HK-2 (cell line): ENCODE data around the gene LAGE3.

Experiments
- DNase-seq: peaks from one replicate; pipeline ENCODE4 v3.0.0-alpha.2; 2018; ENCODE audit not compliant: unreplicated experiment

Gene LAGE3, protein sequence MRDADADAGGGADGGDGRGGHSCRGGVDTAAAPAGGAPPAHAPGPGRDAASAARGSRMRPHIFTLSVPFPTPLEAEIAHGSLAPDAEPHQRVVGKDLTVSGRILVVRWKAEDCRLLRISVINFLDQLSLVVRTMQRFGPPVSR

DNA sequence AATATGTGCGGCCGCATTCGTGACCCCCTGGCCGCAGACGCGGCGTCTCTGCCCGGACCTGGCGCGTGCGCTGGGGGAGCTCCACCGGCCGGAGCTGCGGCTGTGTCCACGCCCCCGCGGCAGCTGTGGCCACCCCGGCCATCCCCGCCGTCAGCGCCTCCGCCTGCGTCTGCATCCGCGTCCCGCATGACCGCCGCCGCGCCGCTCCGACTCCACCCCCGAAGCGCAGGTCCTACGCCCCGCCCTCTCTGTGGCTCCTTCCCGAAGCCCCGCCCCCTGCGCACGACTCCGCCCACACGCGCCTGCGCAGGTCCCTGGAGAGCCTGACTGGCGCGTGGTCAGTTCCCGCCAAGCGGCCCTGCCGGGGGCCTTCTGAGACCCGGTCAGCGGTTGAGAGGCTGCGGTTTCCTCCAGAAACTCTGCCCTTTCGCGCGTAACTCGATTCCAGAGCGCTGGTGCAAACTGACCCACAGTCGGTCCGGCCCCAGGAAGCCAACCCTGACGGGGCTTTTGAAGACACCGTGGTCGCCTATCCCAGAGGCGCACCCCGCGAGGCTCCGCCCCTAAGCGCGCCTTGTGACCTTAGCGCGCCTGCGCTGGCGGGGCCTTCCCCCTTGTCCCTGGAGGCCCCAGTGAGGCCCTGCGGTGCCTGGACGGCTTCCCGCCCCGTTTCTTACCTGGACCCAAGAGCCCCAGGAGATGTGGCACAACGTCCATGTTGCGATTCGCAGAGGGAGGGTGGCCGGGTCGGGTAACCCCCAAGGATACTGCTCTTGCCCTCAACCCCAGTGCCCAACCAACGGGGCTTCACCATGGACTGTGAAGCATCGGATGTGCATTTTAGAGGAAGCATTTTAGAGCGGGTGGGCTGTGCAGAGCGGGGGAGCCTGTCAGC lies at the start of gene LAGE3:
Gene LAGE3 (minus strand): TSS at position 554 of the 895 bp plus-strand sequence. CDS start 366 bp downstream, at position 188.
- DNase-seq: peak; percentile 97

DNA sequence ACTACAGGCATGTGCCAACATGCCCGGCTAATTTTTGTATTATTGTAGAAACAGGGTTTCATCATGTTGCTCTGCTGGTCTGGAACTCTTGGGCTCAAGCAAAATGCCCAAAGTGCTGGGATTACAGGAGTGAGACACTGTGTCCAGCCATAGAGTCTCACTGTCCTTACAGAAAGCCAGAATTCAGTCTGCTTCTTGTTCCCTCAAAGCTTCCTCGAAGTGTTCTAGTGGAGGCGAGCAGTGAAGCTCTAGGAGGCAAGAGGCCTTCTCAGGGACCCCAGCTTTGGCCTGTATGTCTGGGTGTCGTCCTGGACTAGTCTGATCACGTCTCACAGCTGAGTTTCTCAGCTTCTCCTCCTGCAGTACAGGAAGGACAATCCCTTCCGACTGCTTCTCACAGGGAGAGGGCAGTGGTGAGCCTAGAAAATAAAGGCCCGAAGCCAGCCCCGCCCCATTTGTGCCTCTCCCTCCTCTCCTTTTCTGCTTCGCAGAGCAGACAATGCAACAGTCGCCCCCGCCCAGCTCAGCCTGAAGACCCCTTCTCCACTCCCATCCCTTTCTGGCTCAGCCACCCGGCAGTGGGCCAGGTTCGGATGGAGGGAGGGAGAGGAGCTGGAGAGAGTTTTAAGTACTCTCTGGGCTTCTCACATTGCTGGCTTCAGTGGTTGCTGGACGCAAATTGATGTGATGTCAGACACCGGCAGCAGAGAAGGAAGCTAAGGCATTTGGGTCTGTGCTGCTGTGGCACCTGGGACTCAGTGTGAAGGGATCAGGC lies 48.0 kb upstream of the LAGE3 start:
- peak; percentile 72 for DNase-seq

DNA sequence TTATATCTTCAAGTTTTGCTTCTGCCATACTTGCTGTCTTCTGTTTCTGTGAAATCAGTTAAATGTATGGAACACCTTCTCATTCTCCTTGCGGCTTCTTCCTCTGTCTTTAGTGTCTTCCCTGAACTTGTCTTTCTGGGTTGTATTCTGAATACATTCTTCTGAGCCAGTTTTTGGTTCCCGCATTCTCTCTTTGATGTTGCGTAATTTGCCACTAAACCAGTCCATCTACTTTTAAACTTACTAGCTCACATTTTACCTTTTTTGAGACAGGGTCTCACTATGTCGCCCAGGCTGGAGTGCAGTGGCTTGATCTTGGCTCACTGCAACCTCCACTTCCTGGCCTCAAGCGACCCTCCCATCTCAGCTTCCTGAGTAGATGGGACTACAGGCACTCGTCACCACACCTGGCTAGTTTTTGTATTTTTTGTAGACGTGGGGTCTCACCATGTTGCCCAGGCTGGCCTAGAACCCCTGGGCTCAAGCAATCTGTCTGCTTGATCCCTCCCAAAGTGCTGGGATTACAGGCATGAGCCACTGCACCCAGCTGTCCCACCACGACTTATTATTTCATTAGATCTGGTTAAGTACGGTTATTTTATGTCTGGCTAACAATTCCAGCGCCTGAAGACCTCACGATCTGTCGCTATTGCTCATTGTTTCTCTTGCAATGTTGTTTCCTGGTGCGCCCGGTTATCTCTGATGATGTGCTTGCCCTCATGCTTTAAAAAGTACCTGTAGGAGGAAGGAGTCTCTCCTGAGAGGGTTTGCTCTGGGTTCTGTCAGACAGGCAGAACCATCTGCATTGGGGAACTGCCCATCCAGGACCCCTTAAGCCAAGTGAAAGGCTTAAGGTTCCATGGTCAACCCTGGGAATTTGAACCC lies 46.8 kb upstream of the LAGE3 start:
- no peak for DNase-seq

DNA sequence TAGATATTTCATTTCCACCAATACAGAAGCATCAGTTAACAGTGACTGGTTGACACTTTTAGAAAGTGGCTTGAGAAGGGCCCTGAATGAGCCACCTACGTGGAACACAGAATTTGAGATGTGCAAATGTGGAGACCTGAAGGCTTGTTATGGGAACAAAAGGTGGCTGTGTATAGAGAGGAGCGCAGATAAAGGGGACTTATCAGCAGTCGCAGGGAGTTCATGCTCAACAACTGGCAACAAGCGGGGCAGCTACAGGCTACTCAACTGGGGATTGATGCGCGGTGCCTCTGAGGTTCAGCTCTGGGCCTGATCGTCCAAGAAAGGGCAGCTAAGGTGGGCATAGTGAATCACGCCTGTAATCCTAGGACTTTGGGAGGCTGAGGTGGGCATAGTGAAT lies 40.3 kb upstream of the LAGE3 start:
- no peak for DNase-seq

DNA sequence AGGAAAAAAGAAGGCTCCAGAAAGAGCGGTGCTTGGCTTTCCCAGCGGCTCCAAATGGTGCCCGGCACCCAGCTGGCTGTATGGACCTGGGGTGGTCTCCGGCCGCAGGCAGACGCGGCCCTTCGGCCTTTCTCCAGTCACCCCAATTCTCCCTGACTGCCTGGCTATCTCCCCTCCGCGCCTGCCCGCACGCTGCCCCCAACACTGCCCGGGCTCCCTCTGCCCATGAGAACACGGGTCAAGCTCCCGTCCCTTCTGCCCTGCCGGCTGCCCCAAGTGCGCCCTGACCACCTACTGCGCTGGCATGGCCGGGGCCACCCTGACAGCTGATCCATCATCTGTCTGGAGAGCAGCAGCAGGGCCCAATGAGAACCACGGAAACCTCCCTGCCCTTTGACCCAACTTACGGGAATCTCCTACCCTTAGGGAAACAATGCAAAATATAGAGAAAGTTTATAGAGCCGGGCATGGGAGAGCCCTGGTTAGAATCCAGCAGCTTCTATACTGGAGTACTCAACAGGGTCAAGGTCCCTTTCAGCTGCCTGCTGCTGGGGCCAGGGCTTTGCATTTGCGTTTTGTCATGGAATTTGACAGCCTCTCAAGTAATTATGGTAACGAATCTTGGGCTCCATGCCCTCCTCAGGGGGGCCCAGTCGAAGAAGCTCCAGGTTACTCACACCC lies 38.2 kb upstream of the LAGE3 start:
- no peak for DNase-seq

DNA sequence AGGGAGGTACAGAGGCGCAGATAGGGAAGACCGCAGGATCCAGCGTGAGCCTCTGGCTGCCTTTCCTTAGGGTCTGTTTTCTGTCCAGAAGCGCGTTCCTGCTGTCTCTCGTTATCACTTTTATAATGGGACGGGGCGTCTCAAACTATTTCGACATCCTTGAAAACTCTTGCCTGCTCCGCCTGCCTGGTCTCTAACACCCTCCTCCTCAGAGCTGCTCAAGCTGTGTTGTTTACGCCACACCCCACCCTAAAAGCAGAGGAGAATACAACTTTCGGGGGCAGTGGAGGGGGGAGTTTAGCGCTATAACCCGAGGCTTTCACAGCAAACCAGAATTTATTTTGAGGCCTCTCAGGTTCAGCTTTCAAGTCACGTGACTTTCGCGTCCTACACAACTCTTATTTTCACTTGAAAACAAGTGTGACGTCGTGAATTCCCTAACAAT lies 37.6 kb upstream of the LAGE3 start:
- DNase-seq: no peak

DNA sequence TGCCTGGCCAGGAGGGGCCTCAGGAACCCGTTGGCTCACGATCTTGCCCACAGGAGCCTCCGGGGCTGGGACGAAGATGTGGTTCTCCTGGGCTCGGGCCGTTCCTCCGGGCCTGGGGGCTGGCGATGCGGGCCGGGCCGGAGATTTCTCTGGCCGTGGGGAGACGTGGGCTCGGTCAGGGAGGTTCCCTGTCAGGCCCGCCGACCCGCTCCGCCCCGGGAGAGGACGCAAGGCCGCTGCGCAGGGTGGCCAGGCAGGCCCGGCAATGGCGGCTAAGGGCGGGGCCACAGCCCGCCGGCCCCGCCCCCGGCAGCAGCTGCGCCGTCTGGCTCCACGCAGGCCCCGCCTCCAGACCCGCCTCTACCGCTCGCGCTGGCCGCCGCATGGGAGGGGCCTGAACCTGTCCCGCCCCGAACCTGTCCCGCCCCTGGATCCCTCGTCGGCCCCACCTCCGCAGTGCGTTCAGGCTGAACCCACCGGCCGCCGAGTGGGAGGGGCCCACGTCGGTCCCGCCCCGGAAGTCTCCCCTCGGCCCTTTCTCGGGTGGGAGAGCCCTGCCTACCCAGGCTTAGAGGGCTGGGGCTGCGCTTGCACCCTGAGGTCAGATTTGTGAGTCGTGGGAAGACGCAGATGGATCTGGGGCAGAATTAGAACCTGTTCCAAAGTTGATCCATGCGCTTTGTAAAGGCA lies 37.0 kb upstream of the LAGE3 start, which contains the start of gene FAM3A:
Gene FAM3A (minus strand): TSS at position 267 of the 690 bp plus-strand sequence. CDS start 460 bp downstream, outside the sequence.
- peak; percentile 94 for DNase-seq

DNA sequence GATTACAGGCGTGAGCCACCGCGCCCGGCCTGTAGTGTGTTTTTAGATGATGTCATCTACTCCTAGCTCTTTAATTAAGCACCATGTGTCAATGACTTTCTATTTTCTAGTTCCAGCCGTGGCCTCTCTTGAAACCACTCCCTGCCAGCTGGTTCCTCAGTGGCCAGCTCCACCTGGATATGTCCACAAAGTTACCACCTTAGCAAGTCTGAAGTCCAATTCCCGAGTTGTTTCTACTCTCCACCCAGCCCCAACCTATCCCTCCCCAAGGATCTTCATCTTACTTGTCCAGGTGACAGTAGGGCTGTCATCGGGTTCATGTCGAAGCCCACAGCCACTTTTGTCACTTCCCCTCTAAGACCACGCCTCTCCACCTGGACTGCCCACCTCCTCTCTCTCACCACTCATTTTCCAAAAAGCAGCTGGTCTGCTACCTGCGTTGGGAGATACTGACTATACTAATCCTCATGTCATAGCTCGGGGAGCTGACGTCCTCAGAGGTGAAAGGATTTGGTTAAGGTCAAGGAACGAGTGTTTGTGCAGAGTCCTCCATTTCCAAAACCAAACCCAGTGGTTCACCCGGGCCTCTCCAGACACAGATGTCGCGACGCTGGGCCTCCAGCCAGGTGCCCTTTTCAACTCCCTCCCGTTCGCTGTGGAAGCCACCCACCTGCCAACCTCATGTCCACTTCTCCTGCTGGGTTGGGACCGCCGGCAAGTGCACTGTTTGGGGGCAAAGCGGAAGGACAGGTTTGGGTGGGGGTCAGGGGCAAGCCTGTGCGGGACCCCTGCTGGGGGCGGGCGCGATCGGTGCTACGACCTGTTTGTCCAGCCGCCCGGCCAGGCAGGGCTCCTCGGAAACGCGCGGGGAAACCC lies 36.2 kb upstream of the LAGE3 start:
- no peak for DNase-seq

DNA sequence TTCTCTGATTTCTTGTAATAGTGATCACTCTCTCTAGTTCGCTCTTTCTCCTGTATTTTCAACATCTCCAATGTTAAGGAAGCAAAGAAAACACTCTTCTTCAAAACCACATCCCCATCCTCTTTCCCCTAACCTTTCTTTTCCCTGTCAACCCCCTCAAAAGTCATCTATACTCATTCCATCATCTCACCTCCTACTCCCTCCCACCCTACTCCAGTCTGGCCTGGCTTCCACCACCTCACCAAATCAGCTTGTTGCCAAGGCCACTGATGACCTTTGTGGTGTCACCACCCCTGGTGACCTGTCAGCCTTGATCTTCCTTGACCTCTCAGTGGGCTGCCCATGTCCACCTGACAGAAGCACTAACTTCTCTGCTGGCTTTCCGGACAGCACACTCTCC lies 34.6 kb upstream of the LAGE3 start:
- DNase-seq: no peak

DNA sequence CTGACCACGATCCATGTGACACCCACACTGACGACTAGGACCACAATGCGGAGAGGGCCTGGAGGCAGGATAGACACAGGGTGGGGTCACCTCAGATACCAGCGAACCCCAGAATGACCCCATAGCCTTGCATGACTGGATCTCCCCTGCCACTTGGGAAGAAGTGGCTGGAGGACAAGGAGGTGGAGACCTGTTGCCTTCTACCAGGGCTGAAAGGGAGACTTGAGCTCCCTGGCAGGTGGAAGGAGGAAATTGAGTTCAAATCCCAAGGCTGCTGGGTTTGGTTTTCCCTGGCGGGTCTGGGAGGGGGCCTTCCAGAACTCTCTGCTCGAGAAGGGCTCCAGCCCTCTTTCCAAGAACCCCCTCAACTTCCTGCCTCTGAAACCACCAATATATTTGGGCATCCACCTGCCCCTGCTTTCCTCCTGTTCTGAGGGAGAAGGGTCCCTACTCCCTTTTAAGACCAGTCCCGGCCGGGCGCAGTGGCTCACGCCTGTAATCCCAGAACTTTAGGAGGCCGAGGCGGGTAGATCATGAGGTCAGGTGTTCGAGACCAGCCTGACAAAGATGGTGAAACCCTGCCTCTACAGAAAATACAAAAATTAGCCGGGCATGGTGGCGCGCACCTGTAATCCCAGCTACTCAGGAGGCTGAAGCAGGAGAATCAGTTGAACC lies 33.9 kb upstream of the LAGE3 start:
- DNase-seq: no peak

DNA sequence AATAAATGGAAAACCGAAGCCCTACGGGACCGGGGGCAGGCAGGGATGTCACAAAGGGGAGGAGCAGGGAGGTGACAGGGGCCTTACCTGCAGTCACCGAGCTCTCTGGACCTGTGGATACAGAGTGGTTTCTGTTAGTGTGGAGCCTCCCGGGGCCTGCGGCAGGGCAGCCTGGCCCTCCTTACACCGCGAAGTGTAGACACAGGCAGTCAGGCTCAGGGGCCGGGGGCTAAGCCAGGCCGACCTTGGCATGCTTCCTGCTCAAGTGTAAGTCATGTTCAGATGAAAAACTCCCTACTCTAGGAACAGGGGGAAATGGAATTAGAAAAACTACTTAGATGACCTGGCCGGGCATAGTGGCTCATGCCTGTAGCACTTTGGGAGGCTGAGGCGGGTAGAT lies 32.7 kb upstream of the LAGE3 start:
- DNase-seq: no peak

DNA sequence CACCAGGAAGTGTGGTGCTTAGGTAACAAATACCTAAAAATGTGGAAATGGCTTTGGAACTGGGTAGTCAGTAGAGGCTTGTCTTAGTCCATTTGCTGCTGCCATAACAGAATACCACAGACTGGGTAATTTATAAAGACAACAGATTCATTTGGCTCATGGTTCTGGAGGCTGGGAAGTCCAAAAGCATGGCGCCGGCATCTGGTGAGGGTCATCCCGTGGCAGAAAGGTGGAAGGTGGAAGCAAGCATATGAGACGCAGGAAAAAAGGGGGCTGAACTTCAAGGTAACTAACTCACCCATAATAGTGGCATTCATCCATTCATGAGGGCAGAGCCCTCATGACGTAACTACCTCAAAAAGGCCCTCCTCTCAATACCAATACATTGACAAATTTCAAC lies 30.4 kb upstream of the LAGE3 start:
- no peak for DNase-seq

DNA sequence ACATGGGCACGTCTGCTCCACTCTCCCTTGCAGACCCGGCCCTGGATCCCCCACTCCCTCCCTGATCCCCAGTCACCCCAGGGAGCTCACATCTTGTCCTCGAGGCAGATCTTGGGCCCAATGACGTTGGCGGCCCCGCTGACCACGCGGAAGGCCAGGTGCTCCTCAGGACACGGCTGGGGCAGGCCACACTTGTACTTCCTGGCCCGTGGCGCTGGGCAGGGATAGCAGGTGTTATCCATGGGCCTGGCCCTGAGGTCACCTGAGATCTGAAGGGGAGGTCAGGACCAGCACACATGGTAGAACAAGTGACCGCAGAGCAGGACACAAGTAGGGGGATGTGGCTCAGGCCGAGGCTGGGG lies 29.3 kb upstream of the LAGE3 start:
- DNase-seq: no peak

DNA sequence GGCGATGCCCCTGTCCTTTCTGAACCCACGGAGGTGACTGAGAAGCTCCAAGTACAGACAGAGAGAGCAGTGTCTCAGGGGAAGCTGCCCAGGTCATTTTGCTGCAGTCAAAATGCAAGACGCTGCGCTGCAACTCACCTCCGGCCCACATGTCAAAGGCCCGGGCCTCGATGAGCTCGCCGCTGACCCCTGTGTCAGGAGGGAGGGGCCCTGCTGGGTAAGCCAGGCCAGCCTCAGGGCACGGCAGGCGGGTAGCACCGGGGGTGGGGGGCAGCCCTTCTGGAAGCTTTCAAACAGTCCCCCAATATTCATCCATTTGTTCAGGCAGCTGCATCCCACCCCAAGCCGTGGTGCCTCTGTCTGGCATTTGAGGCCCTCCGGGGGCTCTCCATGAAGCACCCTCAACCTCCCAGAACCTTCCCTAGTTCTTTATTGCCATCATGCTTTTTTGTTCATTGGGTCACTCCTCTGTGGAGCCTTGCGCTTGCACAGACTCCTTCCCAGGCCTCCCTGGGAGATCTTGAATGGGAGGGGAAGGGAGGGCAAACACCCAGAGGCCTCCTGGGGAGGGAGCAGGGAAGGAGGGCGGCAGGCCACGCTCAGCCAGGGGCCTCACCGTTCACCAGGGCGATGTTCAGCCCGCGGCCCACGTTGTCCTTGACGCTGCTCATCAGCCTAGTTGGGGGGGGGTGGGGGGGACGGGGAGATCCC lies 28.7 kb upstream of the LAGE3 start:
- no peak for DNase-seq

DNA sequence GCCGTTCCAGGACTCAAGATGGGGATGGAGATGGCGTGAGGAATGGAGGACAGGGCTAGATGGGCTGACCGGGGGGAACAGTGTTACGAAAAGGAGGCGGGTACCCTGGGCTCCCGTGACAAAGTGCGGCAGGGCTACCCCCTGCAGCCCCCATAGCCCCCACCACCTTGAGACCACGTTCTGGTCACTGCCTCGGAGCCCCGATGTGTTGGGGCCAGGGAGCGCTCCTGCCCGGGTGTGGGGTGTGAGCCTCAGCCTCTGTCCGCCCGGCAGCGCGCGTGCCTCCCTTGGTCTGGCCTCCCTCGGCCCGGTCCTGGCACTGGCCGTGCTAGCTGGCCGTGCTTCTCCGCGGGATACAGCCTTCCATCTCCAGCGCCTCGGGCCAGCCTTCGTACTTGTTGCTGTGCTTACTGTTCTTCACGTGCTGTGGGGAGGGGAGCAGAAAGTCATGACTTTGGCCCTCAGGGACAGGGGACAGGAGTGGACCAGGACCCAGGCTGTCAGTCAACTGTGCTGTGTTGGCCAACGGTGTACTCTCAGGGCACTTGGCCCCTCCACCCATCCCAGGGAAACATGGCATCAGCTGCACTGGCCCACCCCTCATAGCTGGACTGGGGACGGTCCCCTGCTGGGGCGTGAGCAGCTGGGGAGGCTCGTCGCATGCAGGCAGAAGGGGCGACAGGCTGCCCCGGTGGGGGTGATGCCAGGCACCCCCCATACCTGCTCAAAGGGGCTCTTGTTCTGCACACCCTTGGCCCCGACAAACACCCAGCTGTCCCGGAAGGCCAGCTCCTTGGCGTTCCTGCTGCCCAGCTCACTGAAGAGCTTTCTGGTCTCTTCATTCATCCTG lies 27.6 kb upstream of the LAGE3 start:
- DNase-seq: no peak

DNA sequence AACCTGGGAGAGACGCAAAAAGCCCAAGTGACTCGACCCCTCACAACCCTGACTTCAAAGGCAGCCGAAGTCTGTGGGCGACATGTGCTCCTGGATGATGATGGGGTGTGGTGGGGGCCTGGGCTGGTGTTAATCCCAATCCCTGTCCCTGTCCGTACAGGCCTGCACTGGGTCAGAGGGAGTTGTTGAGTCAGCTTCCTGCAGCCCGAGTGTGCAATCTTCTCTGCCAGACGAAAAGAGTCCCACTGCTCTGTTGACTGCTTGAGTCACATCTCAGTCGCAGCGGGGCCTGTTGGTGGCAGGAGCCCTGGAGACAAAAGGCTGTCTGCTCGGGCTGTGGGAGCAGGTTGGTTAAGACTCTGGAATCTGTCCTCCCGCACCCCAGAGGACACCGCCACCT lies 26.7 kb upstream of the LAGE3 start:
- peak; percentile 57 for DNase-seq

DNA sequence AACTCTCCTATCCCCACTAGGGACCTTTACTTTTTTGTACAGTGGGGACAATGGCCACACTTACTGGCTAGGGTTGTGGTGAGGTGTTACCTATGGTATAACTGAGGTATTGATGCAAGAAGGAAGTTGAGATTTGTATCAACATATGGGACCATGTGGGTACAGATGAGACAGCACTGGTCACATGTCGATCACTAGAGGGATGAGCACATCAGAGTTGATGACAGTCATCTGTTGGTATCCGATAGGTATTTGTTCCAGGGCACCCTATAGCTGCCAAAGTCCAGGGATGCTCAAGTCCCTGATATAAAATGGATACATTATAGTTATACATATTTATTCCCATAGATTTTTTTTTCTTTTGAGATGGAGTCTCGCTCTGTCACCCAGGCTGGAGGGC lies 23.9 kb upstream of the LAGE3 start:
- no peak for DNase-seq
